Measurements from ENCODE around the gene PRMT7.
A peak's percentile ranks its signal among the peaks of the same experiment; 100 is the strongest.

The PRMT7 gene

GRCh38 chr16:68389006-68389405, 78.2 kb downstream of the PRMT7 start:
- DNase-seq: peak in 5 of 58 donors; percentile 15 to 29 (median 26)

GRCh38 chr16:68389750-68390371, 79.0 kb downstream of the PRMT7 start:
- no peak for DNase-seq

- DNase-seq: no peak
These were observed 82.5 kb downstream of the PRMT7 start for GRCh38 chr16:68393333-68393732.

- DNase-seq: no peak
These were observed 84.5 kb downstream of the PRMT7 start for GRCh38 chr16:68395167-68395786.

GRCh38 chr16:68395815-68396214, 85.0 kb downstream of the PRMT7 start:
- DNase-seq: no peak

- no peak for DNase-seq
These were observed 85.7 kb downstream of the PRMT7 start for GRCh38 chr16:68396481-68396880.

- no peak for DNase-seq
These were observed 86.9 kb downstream of the PRMT7 start for GRCh38 chr16:68397710-68398201.

- DNase-seq: no peak
These were observed 88.6 kb downstream of the PRMT7 start for GRCh38 chr16:68399456-68399855.

GRCh38 chr16:68400083-68400923, 89.5 kb downstream of the PRMT7 start:
- DNase-seq: no peak

GRCh38 chr16:68400924-68401460, 90.2 kb downstream of the PRMT7 start:
- no peak for DNase-seq

GRCh38 chr16:68401871-68402747, 91.3 kb downstream of the PRMT7 start:
- no peak for DNase-seq

GRCh38 chr16:68402748-68403040, 91.9 kb downstream of the PRMT7 start:
- DNase-seq: no peak

GRCh38 chr16:68403177-68403576, 92.4 kb downstream of the PRMT7 start:
- no peak for DNase-seq

GRCh38 chr16:68403704-68404103, 92.9 kb downstream of the PRMT7 start:
- DNase-seq: no peak

- DNase-seq: no peak
These were observed 94.0 kb downstream of the PRMT7 start for GRCh38 chr16:68404736-68405345.

GRCh38 chr16:68406458-68407152, 95.8 kb downstream of the PRMT7 start:
- DNase-seq: peak in 5 of 58 donors; percentile 3 to 50 (median 7)

Measured in anterior cingulate cortex (tissue), 58 donors.